H1 (cell line): ENCODE data around the gene PIEZO1.

Experiments used
- BCL11A ChIP-seq, 2 experiments: IDR thresholded peaks; one replicate each; pipeline ENCODE4 v1.6.1; 2011; ENCODE audit warnings: low read depth in 2 of 2, low read length in 2 of 2, mild to moderate bottlenecking in 2 of 2
- CREB1 ChIP-seq: IDR thresholded peaks from 2 replicates; pipeline ENCODE4 v1.6.1; 2012; ENCODE audit warnings: inconsistent platforms
- POLR2AphosphoS5 ChIP-seq: IDR thresholded peaks from 2 replicates; pipeline ENCODE4 v1.6.1; 2011; ENCODE audit warnings: low read depth, low read length
- RAD21 ChIP-seq, 2 experiments: IDR thresholded peaks in 1 of 2; conservative IDR thresholded peaks in 1 of 2; 2 replicates each; pipeline ENCODE4 v1.6.1; 2011; ENCODE audit warnings: low read depth in 2 of 2, low read length in 2 of 2, improper control_type of control experiment in 1 of 2, inconsistent platforms in 1 of 2, mild to moderate bottlenecking in 1 of 2, moderate library complexity in 1 of 2
- SP2 ChIP-seq: IDR thresholded peaks from 2 replicates; pipeline ENCODE4 v1.6.1; 2012; ENCODE audit warnings: mild to moderate bottlenecking, low read length, inconsistent platforms
- SRF ChIP-seq: IDR thresholded peaks from 2 replicates; pipeline ENCODE4 v1.6.1; 2011; ENCODE audit warnings: mild to moderate bottlenecking, low read depth, low read length, moderate library complexity
- TAF1 ChIP-seq: IDR thresholded peaks from 2 replicates; pipeline ENCODE4 v1.6.1; 2011; ENCODE audit warnings: mild to moderate bottlenecking, low read depth, low read length
- TF ChIP-seq, protein P1 (sequence below), 3 experiments: IDR thresholded peaks; 1 replicate in 2 of 3; 2 replicates in 1 of 3; pipeline versions ENCODE4 v1.5.1 to v1.6.1; 2011; ENCODE audit warnings: low read length in 3 of 3, mild to moderate bottlenecking in 3 of 3, inconsistent platforms in 2 of 3, low read depth in 1 of 3, moderate library complexity in 1 of 3; ENCODE audit not compliant: insufficient read depth in 1 of 3; ENCODE audit errors: control extremely low read depth in 1 of 3
- TF ChIP-seq, protein P2 (sequence below): IDR thresholded peaks from 2 replicates; pipeline ENCODE4 v1.6.1; 2012; ENCODE audit warnings: inconsistent platforms

DNA sequence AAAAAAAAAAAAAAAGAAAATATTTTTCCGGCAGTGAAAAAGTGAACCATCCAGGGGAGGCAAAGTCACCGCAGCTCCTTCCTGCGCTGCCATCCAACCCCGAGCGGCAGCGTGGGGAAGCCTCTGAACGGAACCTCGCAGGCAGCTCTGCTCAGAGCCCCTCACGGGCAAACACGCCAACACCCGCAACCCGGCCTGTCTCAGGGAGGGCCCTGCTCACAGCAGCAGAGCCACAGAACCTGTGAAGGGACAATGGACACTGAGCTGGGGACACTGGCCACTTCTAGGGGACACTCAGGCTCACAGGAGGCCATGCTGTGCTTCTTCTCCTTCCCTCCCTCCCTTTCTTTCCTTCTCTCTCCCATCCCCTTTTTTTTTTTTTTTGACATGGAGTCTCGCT, 48.1 kb upstream of the PIEZO1 start:
- TF ChIP-seq TAF1 (no peak), SRF (no peak), SP2 (no peak), CREB1 (no peak), POLR2AphosphoS5 (no peak), BCL11A (IDR thresholded peaks at IDR 0.05; ENCODE audit: low read depth in 2 of 2, low read length in 2 of 2) (no peak), RAD21 (IDR thresholded peaks at IDR 0.05 in 1 of 2, conservative IDR thresholded peaks at IDR 0.05 in 1 of 2; ENCODE audit: low read depth in 2 of 2, low read length in 2 of 2) (no peak)
- TF ChIP-seq, protein P1, sequence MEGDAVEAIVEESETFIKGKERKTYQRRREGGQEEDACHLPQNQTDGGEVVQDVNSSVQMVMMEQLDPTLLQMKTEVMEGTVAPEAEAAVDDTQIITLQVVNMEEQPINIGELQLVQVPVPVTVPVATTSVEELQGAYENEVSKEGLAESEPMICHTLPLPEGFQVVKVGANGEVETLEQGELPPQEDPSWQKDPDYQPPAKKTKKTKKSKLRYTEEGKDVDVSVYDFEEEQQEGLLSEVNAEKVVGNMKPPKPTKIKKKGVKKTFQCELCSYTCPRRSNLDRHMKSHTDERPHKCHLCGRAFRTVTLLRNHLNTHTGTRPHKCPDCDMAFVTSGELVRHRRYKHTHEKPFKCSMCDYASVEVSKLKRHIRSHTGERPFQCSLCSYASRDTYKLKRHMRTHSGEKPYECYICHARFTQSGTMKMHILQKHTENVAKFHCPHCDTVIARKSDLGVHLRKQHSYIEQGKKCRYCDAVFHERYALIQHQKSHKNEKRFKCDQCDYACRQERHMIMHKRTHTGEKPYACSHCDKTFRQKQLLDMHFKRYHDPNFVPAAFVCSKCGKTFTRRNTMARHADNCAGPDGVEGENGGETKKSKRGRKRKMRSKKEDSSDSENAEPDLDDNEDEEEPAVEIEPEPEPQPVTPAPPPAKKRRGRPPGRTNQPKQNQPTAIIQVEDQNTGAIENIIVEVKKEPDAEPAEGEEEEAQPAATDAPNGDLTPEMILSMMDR (IDR thresholded peaks at IDR 0.05; ENCODE audit: control extremely low read depth in 1 of 3, insufficient read depth in 1 of 3, low read depth in 1 of 3, low read length in 3 of 3), result no peak
- TF ChIP-seq, protein P2, sequence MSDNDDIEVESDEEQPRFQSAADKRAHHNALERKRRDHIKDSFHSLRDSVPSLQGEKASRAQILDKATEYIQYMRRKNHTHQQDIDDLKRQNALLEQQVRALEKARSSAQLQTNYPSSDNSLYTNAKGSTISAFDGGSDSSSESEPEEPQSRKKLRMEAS, result no peak
